Forelimb muscle (tissue), 1 donor: ENCODE results near the gene PPEF1. TPM values are rescaled to one million over a fixed set of nuclear protein-coding genes. Genes with fewer than 3 reads are reported as not detected.

ENCODE experiments used
- polyA plus RNA-seq: library from polyadenylated mRNA; unstranded; fragments of 120-200 nt; gene quantifications from one replicate; pipeline ENCODE4 v1.2.1, GENCODE V29; 2013; ENCODE audit not compliant: insufficient read length

The PPEF1 gene
- polyA plus RNA-seq, 1 donor: 0.61 TPM

Other genes starting within 250 kb of the PPEF1 start
- gene RS1, start 35.5 kb upstream of the PPEF1 start, polyA plus RNA-seq: not detected